HL-60 (cell line): ENCODE results near the gene MDN1.

Experiments
- GABPA ChIP-seq: IDR thresholded peaks from 2 replicates; pipeline ENCODE4 v1.6.1; 2012; ENCODE audit warnings: low read depth
- POLR2AphosphoS5 ChIP-seq: IDR thresholded peaks from 2 replicates; pipeline ENCODE4 v1.6.1; 2012; ENCODE audit warnings: low read depth
- SPI1 ChIP-seq: IDR thresholded peaks from 2 replicates; pipeline ENCODE4 v1.6.1; 2012; ENCODE audit warnings: low read depth, mild to moderate bottlenecking, borderline replicate concordance
- TF ChIP-seq, protein P1 (sequence below): IDR thresholded peaks from one replicate; pipeline ENCODE4 v1.5.1; 2011; ENCODE audit warnings: low read length, control low read depth, inconsistent platforms; ENCODE audit not compliant: insufficient read depth
- TF ChIP-seq, protein P2 (sequence below): IDR thresholded peaks from 2 replicates; pipeline ENCODE4 v1.6.1; 2012; ENCODE audit warnings: low read depth; ENCODE audit not compliant: insufficient replicate concordance

- TF ChIP-seq, protein P1, sequence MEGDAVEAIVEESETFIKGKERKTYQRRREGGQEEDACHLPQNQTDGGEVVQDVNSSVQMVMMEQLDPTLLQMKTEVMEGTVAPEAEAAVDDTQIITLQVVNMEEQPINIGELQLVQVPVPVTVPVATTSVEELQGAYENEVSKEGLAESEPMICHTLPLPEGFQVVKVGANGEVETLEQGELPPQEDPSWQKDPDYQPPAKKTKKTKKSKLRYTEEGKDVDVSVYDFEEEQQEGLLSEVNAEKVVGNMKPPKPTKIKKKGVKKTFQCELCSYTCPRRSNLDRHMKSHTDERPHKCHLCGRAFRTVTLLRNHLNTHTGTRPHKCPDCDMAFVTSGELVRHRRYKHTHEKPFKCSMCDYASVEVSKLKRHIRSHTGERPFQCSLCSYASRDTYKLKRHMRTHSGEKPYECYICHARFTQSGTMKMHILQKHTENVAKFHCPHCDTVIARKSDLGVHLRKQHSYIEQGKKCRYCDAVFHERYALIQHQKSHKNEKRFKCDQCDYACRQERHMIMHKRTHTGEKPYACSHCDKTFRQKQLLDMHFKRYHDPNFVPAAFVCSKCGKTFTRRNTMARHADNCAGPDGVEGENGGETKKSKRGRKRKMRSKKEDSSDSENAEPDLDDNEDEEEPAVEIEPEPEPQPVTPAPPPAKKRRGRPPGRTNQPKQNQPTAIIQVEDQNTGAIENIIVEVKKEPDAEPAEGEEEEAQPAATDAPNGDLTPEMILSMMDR, result no peak
- TF ChIP-seq POLR2AphosphoS5 (no peak), GABPA (no peak), SPI1 (no peak)
- TF ChIP-seq, protein P2, sequence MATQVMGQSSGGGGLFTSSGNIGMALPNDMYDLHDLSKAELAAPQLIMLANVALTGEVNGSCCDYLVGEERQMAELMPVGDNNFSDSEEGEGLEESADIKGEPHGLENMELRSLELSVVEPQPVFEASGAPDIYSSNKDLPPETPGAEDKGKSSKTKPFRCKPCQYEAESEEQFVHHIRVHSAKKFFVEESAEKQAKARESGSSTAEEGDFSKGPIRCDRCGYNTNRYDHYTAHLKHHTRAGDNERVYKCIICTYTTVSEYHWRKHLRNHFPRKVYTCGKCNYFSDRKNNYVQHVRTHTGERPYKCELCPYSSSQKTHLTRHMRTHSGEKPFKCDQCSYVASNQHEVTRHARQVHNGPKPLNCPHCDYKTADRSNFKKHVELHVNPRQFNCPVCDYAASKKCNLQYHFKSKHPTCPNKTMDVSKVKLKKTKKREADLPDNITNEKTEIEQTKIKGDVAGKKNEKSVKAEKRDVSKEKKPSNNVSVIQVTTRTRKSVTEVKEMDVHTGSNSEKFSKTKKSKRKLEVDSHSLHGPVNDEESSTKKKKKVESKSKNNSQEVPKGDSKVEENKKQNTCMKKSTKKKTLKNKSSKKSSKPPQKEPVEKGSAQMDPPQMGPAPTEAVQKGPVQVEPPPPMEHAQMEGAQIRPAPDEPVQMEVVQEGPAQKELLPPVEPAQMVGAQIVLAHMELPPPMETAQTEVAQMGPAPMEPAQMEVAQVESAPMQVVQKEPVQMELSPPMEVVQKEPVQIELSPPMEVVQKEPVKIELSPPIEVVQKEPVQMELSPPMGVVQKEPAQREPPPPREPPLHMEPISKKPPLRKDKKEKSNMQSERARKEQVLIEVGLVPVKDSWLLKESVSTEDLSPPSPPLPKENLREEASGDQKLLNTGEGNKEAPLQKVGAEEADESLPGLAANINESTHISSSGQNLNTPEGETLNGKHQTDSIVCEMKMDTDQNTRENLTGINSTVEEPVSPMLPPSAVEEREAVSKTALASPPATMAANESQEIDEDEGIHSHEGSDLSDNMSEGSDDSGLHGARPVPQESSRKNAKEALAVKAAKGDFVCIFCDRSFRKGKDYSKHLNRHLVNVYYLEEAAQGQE, result no peak
Observed at GRCh38 chr6:89842228-89842627, 22.6 kb upstream of the MDN1 start.
